Neural cell (in vitro differentiated cells): ENCODE results near the gene KRTAP22-2. TPM values are rescaled to one million over a fixed set of nuclear protein-coding genes. Genes with fewer than 3 reads are reported as not detected.

Experiments used
- H2AFZ ChIP-seq: fragments of 200-600, 300-800 bp; sonication (generic), shearing (Covaris generic); 2 replicates; pipeline ENCODE4 v1.6.0; 2014; ENCODE audit warnings: low read depth, mild to moderate bottlenecking, antibody characterized with exemption, low read length, moderate library complexity
- H3F3A ChIP-seq: fragments of 200-600 bp; shearing (Covaris generic); 2 replicates; pipeline ENCODE4 v1.6.1; 2016; ENCODE audit warnings: mild to moderate bottlenecking, moderate library complexity, mixed read lengths, antibody characterized with exemption, low read length; ENCODE audit not compliant: insufficient read depth, poor library complexity, severe bottlenecking
- H3K27ac ChIP-seq: fragments of 200-600, 300-800 bp; sonication (generic), shearing (Covaris generic); 2 replicates; pipeline ENCODE4 v1.5.1; 2014; ENCODE audit warnings: mild to moderate bottlenecking, low read length, moderate library complexity
- H3K27me3 ChIP-seq: fragments of 300-800, 200-600 bp; sonication (generic), shearing (Covaris generic); 2 replicates; pipeline ENCODE4 v1.6.0; 2014; ENCODE audit warnings: mild to moderate bottlenecking, low read depth, low read length, moderate library complexity; ENCODE audit not compliant: insufficient read depth
- H3K36me3 ChIP-seq: fragments of 300-800, 200-600 bp; sonication (generic), shearing (Covaris generic); 2 replicates; pipeline ENCODE4 v1.5.1; 2014; ENCODE audit warnings: mild to moderate bottlenecking, antibody characterized with exemption, low read length, moderate library complexity; ENCODE audit not compliant: insufficient read depth
- H3K4me2 ChIP-seq: fragments of 300-800, 200-600 bp; sonication (generic), shearing (Covaris generic); 2 replicates; pipeline ENCODE4 v1.6.0; 2014; ENCODE audit warnings: mild to moderate bottlenecking, low read length
- H3K4me3 ChIP-seq: fragments of 300-800, 200-600 bp; sonication (generic), shearing (Covaris generic); 2 replicates; pipeline ENCODE4 v1.5.1; 2014; ENCODE audit warnings: mild to moderate bottlenecking, low read length, moderate library complexity
- H3K79me2 ChIP-seq: fragments of 200-600 bp; shearing (Covaris generic); replicated peaks from 2 replicates; pipeline ENCODE4 v1.6.0; 2014; ENCODE audit warnings: mild to moderate bottlenecking, low read length, moderate library complexity; ENCODE audit not compliant: insufficient read depth
- H3K9ac ChIP-seq: fragments of 300-800, 200-600 bp; sonication (generic), shearing (Covaris generic); 2 replicates; pipeline ENCODE4 v1.6.1; 2016; ENCODE audit warnings: mild to moderate bottlenecking, low read length, mixed read lengths
- H3K9me2 ChIP-seq: fragments of 200-600 bp; shearing (Covaris generic); 2 replicates; pipeline ENCODE4 v1.6.1; 2016; ENCODE audit warnings: mild to moderate bottlenecking, low read length, mixed read lengths; ENCODE audit not compliant: insufficient read depth
- H3K9me3 ChIP-seq: fragments of 200-600, 300-800 bp; sonication (generic), shearing (Covaris generic); 2 replicates; pipeline ENCODE4 v1.6.1; 2016; ENCODE audit warnings: mild to moderate bottlenecking, mixed run types, low read length, moderate library complexity, mixed read lengths
- H4K20me1 ChIP-seq: fragments of 200-600 bp; shearing (Covaris generic); 2 replicates; pipeline ENCODE4 v1.6.1; 2016; ENCODE audit warnings: mild to moderate bottlenecking, mixed run types; ENCODE audit not compliant: insufficient read depth
- CTCF ChIP-seq: fragments of 450-650 bp; IDR thresholded peaks from 2 replicates; pipeline ENCODE4 v1.5.1; 2014; ENCODE audit warnings: antibody characterized with exemption, mild to moderate bottlenecking, moderate library complexity; ENCODE audit not compliant: poor library complexity, severe bottlenecking
- EP300 ChIP-seq: fragments of 450-650 bp; conservative IDR thresholded peaks from 2 replicates; pipeline ENCODE4 v1.6.1; 2014; ENCODE audit warnings: antibody characterized with exemption, mild to moderate bottlenecking, moderate library complexity; ENCODE audit not compliant: poor library complexity, severe bottlenecking
- EZH2 ChIP-seq: fragments of 200-600, 300-800 bp; shearing (Covaris generic), sonication (generic); IDR thresholded peaks from 2 replicates; pipeline ENCODE4 v1.6.1; 2014; ENCODE audit warnings: antibody characterized with exemption, low read length, borderline replicate concordance, mild to moderate bottlenecking; ENCODE audit not compliant: insufficient read depth, poor library complexity, severe bottlenecking
- MXI1 ChIP-seq: fragments of 450-650 bp; conservative IDR thresholded peaks from 2 replicates; pipeline ENCODE4 v1.6.1; 2014; ENCODE audit warnings: antibody characterized with exemption, mild to moderate bottlenecking; ENCODE audit not compliant: poor library complexity, severe bottlenecking
- POLR2AphosphoS5 ChIP-seq: IDR thresholded peaks from 2 replicates; pipeline ENCODE4 v1.6.1; 2012
- RAD21 ChIP-seq: fragments of 450-650 bp; conservative IDR thresholded peaks from 2 replicates; pipeline ENCODE4 v1.6.1; 2014; ENCODE audit warnings: antibody characterized with exemption, mild to moderate bottlenecking, moderate library complexity
- REST ChIP-seq: IDR thresholded peaks from 2 replicates; pipeline ENCODE4 v1.6.1; 2012; ENCODE audit warnings: borderline replicate concordance
- SMC3 ChIP-seq: fragments of 450-650 bp; conservative IDR thresholded peaks from 2 replicates; pipeline ENCODE4 v1.6.1; 2014; ENCODE audit warnings: antibody characterized with exemption, mild to moderate bottlenecking, moderate library complexity; ENCODE audit not compliant: poor library complexity
- TAF1 ChIP-seq: IDR thresholded peaks from 2 replicates; pipeline ENCODE4 v1.6.1; 2012; ENCODE audit warnings: low read depth
- polyA plus RNA-seq: library from polyadenylated mRNA; depleted of rRNA; stranded (reverse); fragments of >200 nt; gene quantifications from 2 replicates; pipeline ENCODE4 v1.2.3, GENCODE V29; 2014
- small RNA-seq, 3 experiments: library from RNA; depleted of rRNA; stranded (forward); fragments of <200 nt; gene quantifications; one replicate each; pipeline ENCODE3, GENCODE V24; 2012

Gene KRTAP22-2
- polyA plus RNA-seq, 1 donor from 2014 or later = not detected

- no peak overlapping the region for H2AFZ ChIP-seq
- no peaks in the 10 kb centered on the region for H3K9me3 ChIP-seq
- H3K4me2 ChIP-seq = no peak overlapping the region
- no peaks in the 10 kb centered on the region for H3K9me2 ChIP-seq
- H4K20me1 ChIP-seq = no peaks in the 10 kb centered on the region
- H3K27me3 ChIP-seq = no peaks in the 10 kb centered on the region
- H3K9ac ChIP-seq = no peak overlapping the region
- no peaks in the 10 kb centered on the region for H3K79me2 ChIP-seq
- no peaks in the 10 kb centered on the region for H3K36me3 ChIP-seq
- TF ChIP-seq RAD21 (no peak), CTCF (no peak), EP300 (no peak), POLR2AphosphoS5 (no peak), SMC3 (no peak), REST (no peak), EZH2 (no peak), TAF1 (no peak)
- no peaks in the 10 kb centered on the region for H3F3A ChIP-seq
- no peak overlapping the region for H3K27ac ChIP-seq
- no peak overlapping the region for H3K4me3 ChIP-seq
Measured at GRCh38 chr21:30552782-30553181, 37.4 kb downstream of the KRTAP22-2 start.

- H3K9me3 ChIP-seq = no peaks in the 10 kb centered on the region
- no peaks in the 10 kb centered on the region for H3F3A ChIP-seq
- no peak for TF ChIP-seq MXI1
- TF ChIP-seq EP300 = no peak
- no peak for TF ChIP-seq CTCF
- no peak within 1 kb of the TSS for H3K9ac ChIP-seq
- H2AFZ ChIP-seq = no peak within 1 kb of the TSS
- H3K27ac ChIP-seq = no peak within 1 kb of the TSS
- no peaks in the 10 kb centered on the region for H3K36me3 ChIP-seq
- H3K4me2 ChIP-seq = no peak within 1 kb of the TSS
- H3K9me2 ChIP-seq = no peaks in the 10 kb centered on the region
- H4K20me1 ChIP-seq = no peaks in the 10 kb centered on the region
- H3K27me3 ChIP-seq = no peaks in the 10 kb centered on the region
- H3K79me2 ChIP-seq = no peaks in the 10 kb centered on the region
- no peak within 1 kb of the TSS for H3K4me3 ChIP-seq
Measured at GRCh38 chr21:30541764-30542163, 48.4 kb downstream of the KRTAP22-2 start, which contains the start of gene KRTAP19-6. TSS of gene KRTAP19-6 (minus strand) at chr21:30541864. CDS start at chr21:30541833, 31 bp downstream.

Small RNA genes lying within 50 kb of the gene (small RNA-seq; reads per million reads assigned to genes)
- gene KRTAP20-1 (0 reads per million in 3 experiments), gene KRTAP20-4 (0 reads per million in 3 experiments), gene KRTAP22-1 (0 to 0.23 (median 0) reads per million in 3 experiments), gene KRTAP22-2 (0 reads per million in 3 experiments)

Other genes with a start within 250 kb of the KRTAP22-2 start
- not detected in 2 replicates for gene KRTAP23-1, start 241.8 kb downstream of the KRTAP22-2 start, polyA plus RNA-seq
- not detected in 2 replicates for gene KRTAP13-2, start 218.1 kb downstream of the KRTAP22-2 start, polyA plus RNA-seq
- gene KRTAP13-1, start 194.4 kb downstream of the KRTAP22-2 start, polyA plus RNA-seq = not detected in 2 replicates
- gene KRTAP13-3, start 164.5 kb downstream of the KRTAP22-2 start, polyA plus RNA-seq = not detected in 2 replicates
- not detected in 2 replicates for gene KRTAP13-4, start 160.2 kb downstream of the KRTAP22-2 start, polyA plus RNA-seq
- not detected in 2 replicates for gene KRTAP15-1, start 150.1 kb downstream of the KRTAP22-2 start, polyA plus RNA-seq
- not detected in 2 replicates for gene KRTAP19-1, start 110.0 kb downstream of the KRTAP22-2 start, polyA plus RNA-seq
- not detected in 2 replicates for gene KRTAP19-2, start 103.0 kb downstream of the KRTAP22-2 start, polyA plus RNA-seq
- gene KRTAP19-3, start 98.4 kb downstream of the KRTAP22-2 start, polyA plus RNA-seq = not detected in 2 replicates
- not detected in 2 replicates for gene KRTAP19-4, start 93.2 kb downstream of the KRTAP22-2 start, polyA plus RNA-seq
- gene KRTAP19-5, start 88.3 kb downstream of the KRTAP22-2 start, polyA plus RNA-seq = not detected in 2 replicates
- not detected in 2 replicates for gene KRTAP19-6, start 48.5 kb downstream of the KRTAP22-2 start, polyA plus RNA-seq
- gene KRTAP19-7, start 29.1 kb downstream of the KRTAP22-2 start, polyA plus RNA-seq = not detected in 2 replicates
- not detected in 2 replicates for gene KRTAP6-3, start 2.0 kb upstream of the KRTAP22-2 start, polyA plus RNA-seq
- not detected in 2 replicates for gene KRTAP6-2, start 8.5 kb upstream of the KRTAP22-2 start, polyA plus RNA-seq
- gene KRTAP22-1, start 10.7 kb upstream of the KRTAP22-2 start, polyA plus RNA-seq = not detected in 2 replicates
- gene KRTAP6-1, start 23.5 kb upstream of the KRTAP22-2 start, polyA plus RNA-seq = not detected in 2 replicates
- not detected in 2 replicates for gene KRTAP20-1, start 26.0 kb upstream of the KRTAP22-2 start, polyA plus RNA-seq
- not detected in 2 replicates for gene KRTAP20-4, start 30.2 kb upstream of the KRTAP22-2 start, polyA plus RNA-seq
- gene KRTAP20-2, start 44.8 kb upstream of the KRTAP22-2 start, polyA plus RNA-seq = not detected in 2 replicates
- not detected in 2 replicates for gene KRTAP20-3, start 52.5 kb upstream of the KRTAP22-2 start, polyA plus RNA-seq
- not detected in 2 replicates for gene KRTAP21-3, start 128.4 kb upstream of the KRTAP22-2 start, polyA plus RNA-seq
- gene KRTAP21-2, start 156.9 kb upstream of the KRTAP22-2 start, polyA plus RNA-seq = not detected in 2 replicates
- not detected in 2 replicates for gene KRTAP21-1, start 165.0 kb upstream of the KRTAP22-2 start, polyA plus RNA-seq
- gene KRTAP8-1, start 222.9 kb upstream of the KRTAP22-2 start, polyA plus RNA-seq = not detected in 2 replicates
- not detected in 2 replicates for gene KRTAP7-1, start 239.4 kb upstream of the KRTAP22-2 start, polyA plus RNA-seq